ENCODE data around the gene CRLF1. TPM values are rescaled to one million over a fixed set of nuclear protein-coding genes. Genes with fewer than 3 reads are reported as not detected.

The CRLF1 gene
- total RNA-seq (2012; rRNA removed), result 21.6 and 36.8 TPM in 2 replicates

GRCh38 chr19:18606281-18607225 is at the start of gene CRLF1:
CRLF1 (minus strand) TSS chr19:18606799; CDS start chr19:18606656, 143 bp downstream.
- Histone ChIP-seq H3K4me2 (ENCODE audit: low read length) (peak within 1 kb of the TSS; percentile 84), H3K9ac (ENCODE audit: low read depth, low read length) (peak within 1 kb of the TSS; percentile 59), H3K36me3 (ENCODE audit: insufficient read depth, low read length) (no peaks in the 10 kb centered on the region), H3K27me3 (ENCODE audit: control insufficient read depth, insufficient read depth, low read length) (peaks cover 39% of the 10 kb centered on the region), H3K4me1 (ENCODE audit: control insufficient read depth, insufficient read depth, low read length) (peaks cover 23% of the 10 kb centered on the region), H3K4me3 (ENCODE audit: low read length) (peak within 1 kb of the TSS; percentile 72), H3K9me3 (replicated peaks; ENCODE audit: low read length) (no peaks in the 10 kb centered on the region)

GRCh38 chr19:18655173-18655844 is 48.7 kb upstream of the CRLF1 start:
- no peaks in the 10 kb centered on the region for H3K27me3 ChIP-seq (ENCODE audit: control insufficient read depth, insufficient read depth, low read length)

GRCh38 chr19:18654469-18654868 is 47.9 kb upstream of the CRLF1 start:
- Histone ChIP-seq H3K36me3 (ENCODE audit: insufficient read depth, low read length) (no peaks in the 10 kb centered on the region), H3K9me3 (replicated peaks; ENCODE audit: low read length) (no peaks in the 10 kb centered on the region), H3K4me1 (ENCODE audit: control insufficient read depth, insufficient read depth, low read length) (peaks cover 54% of the 10 kb centered on the region), H3K4me2 (ENCODE audit: low read length) (no peak overlapping the region), H3K4me3 (ENCODE audit: low read length) (no peak overlapping the region), H3K27me3 (ENCODE audit: control insufficient read depth, insufficient read depth, low read length) (no peaks in the 10 kb centered on the region), H3K9ac (ENCODE audit: low read depth, low read length) (no peak overlapping the region)

More at GRCh38 chr19:18655173-18655844, 48.7 kb upstream of the CRLF1 start:
- Histone ChIP-seq H3K9ac (ENCODE audit: low read depth, low read length) (no peak overlapping the region), H3K9me3 (replicated peaks; ENCODE audit: low read length) (no peaks in the 10 kb centered on the region), H3K36me3 (ENCODE audit: insufficient read depth, low read length) (no peaks in the 10 kb centered on the region), H3K4me1 (ENCODE audit: control insufficient read depth, insufficient read depth, low read length) (peaks cover 54% of the 10 kb centered on the region), H3K4me2 (ENCODE audit: low read length) (no peak overlapping the region), H3K4me3 (ENCODE audit: low read length) (no peak overlapping the region)

- Histone ChIP-seq H3K4me1 (ENCODE audit: control insufficient read depth, insufficient read depth, low read length) (peaks cover 54% of the 10 kb centered on the region), H3K27me3 (ENCODE audit: control insufficient read depth, insufficient read depth, low read length) (no peaks in the 10 kb centered on the region), H3K9me3 (replicated peaks; ENCODE audit: low read length) (no peaks in the 10 kb centered on the region), H3K4me2 (ENCODE audit: low read length) (no peak overlapping the region), H3K4me3 (ENCODE audit: low read length) (no peak overlapping the region), H3K9ac (ENCODE audit: low read depth, low read length) (no peak overlapping the region), H3K36me3 (ENCODE audit: insufficient read depth, low read length) (no peaks in the 10 kb centered on the region)
Observed at GRCh38 chr19:18653853-18654252, 47.3 kb upstream of the CRLF1 start.

GRCh38 chr19:18651733-18652132 is 45.1 kb upstream of the CRLF1 start:
- no peaks in the 10 kb centered on the region for H3K27me3 ChIP-seq (ENCODE audit: control insufficient read depth, insufficient read depth, low read length)
- H3K4me1 ChIP-seq (ENCODE audit: control insufficient read depth, insufficient read depth, low read length), result peaks cover 48% of the 10 kb centered on the region
- no peak overlapping the region for H3K9ac ChIP-seq (ENCODE audit: low read depth, low read length)

GRCh38 chr19:18651300-18651699 is 44.7 kb upstream of the CRLF1 start:
- Histone ChIP-seq H3K4me3 (ENCODE audit: low read length) (peak overlapping the region; percentile 50), H3K9me3 (replicated peaks; ENCODE audit: low read length) (no peaks in the 10 kb centered on the region), H3K36me3 (ENCODE audit: insufficient read depth, low read length) (no peaks in the 10 kb centered on the region), H3K4me2 (ENCODE audit: low read length) (peak overlapping the region; percentile 71), H3K9ac (ENCODE audit: low read depth, low read length) (peak overlapping the region; percentile 70), H3K27me3 (ENCODE audit: control insufficient read depth, insufficient read depth, low read length) (no peaks in the 10 kb centered on the region), H3K4me1 (ENCODE audit: control insufficient read depth, insufficient read depth, low read length) (peaks cover 47% of the 10 kb centered on the region)

More at GRCh38 chr19:18651733-18652132, 45.1 kb upstream of the CRLF1 start:
- Histone ChIP-seq H3K9me3 (replicated peaks; ENCODE audit: low read length) (no peaks in the 10 kb centered on the region), H3K4me2 (ENCODE audit: low read length) (no peak overlapping the region), H3K4me3 (ENCODE audit: low read length) (no peak overlapping the region), H3K36me3 (ENCODE audit: insufficient read depth, low read length) (no peaks in the 10 kb centered on the region)

- Histone ChIP-seq H3K4me3 (ENCODE audit: low read length) (peak overlapping the region; percentile 50), H3K4me1 (ENCODE audit: control insufficient read depth, insufficient read depth, low read length) (peaks cover 50% of the 10 kb centered on the region), H3K9me3 (replicated peaks; ENCODE audit: low read length) (no peaks in the 10 kb centered on the region), H3K9ac (ENCODE audit: low read depth, low read length) (peak overlapping the region; percentile 70), H3K4me2 (ENCODE audit: low read length) (peak overlapping the region; percentile 71), H3K27me3 (ENCODE audit: control insufficient read depth, insufficient read depth, low read length) (no peaks in the 10 kb centered on the region), H3K36me3 (ENCODE audit: insufficient read depth, low read length) (no peaks in the 10 kb centered on the region)
Observed at GRCh38 chr19:18650468-18651041, 44.0 kb upstream of the CRLF1 start.

GRCh38 chr19:18650021-18650390 is 43.4 kb upstream of the CRLF1 start:
- Histone ChIP-seq H3K4me2 (ENCODE audit: low read length) (peak overlapping the region; percentile 71), H3K9me3 (replicated peaks; ENCODE audit: low read length) (no peaks in the 10 kb centered on the region), H3K4me3 (ENCODE audit: low read length) (peak overlapping the region; percentile 53), H3K36me3 (ENCODE audit: insufficient read depth, low read length) (no peaks in the 10 kb centered on the region), H3K9ac (ENCODE audit: low read depth, low read length) (peak overlapping the region; percentile 70), H3K27me3 (ENCODE audit: control insufficient read depth, insufficient read depth, low read length) (no peaks in the 10 kb centered on the region), H3K4me1 (ENCODE audit: control insufficient read depth, insufficient read depth, low read length) (peaks cover 56% of the 10 kb centered on the region)

- Histone ChIP-seq H3K9ac (ENCODE audit: low read depth, low read length) (peak overlapping the region; percentile 70), H3K27me3 (ENCODE audit: control insufficient read depth, insufficient read depth, low read length) (no peaks in the 10 kb centered on the region), H3K4me3 (ENCODE audit: low read length) (peak overlapping the region; percentile 55), H3K9me3 (replicated peaks; ENCODE audit: low read length) (no peaks in the 10 kb centered on the region), H3K4me1 (ENCODE audit: control insufficient read depth, insufficient read depth, low read length) (peaks cover 61% of the 10 kb centered on the region), H3K4me2 (ENCODE audit: low read length) (peak overlapping the region; percentile 71), H3K36me3 (ENCODE audit: insufficient read depth, low read length) (no peaks in the 10 kb centered on the region)
Observed at GRCh38 chr19:18649371-18650020, 42.9 kb upstream of the CRLF1 start.

GRCh38 chr19:18648973-18649315 is 42.3 kb upstream of the CRLF1 start:
- Histone ChIP-seq H3K9me3 (replicated peaks; ENCODE audit: low read length) (peaks cover 2% of the 10 kb centered on the region), H3K4me2 (ENCODE audit: low read length) (peak overlapping the region; percentile 71), H3K4me1 (ENCODE audit: control insufficient read depth, insufficient read depth, low read length) (peaks cover 64% of the 10 kb centered on the region), H3K36me3 (ENCODE audit: insufficient read depth, low read length) (no peaks in the 10 kb centered on the region), H3K27me3 (ENCODE audit: control insufficient read depth, insufficient read depth, low read length) (no peaks in the 10 kb centered on the region), H3K9ac (ENCODE audit: low read depth, low read length) (peak overlapping the region; percentile 70), H3K4me3 (ENCODE audit: low read length) (peak overlapping the region; percentile 55)

GRCh38 chr19:18647807-18648206 is 41.2 kb upstream of the CRLF1 start:
- Histone ChIP-seq H3K9ac (ENCODE audit: low read depth, low read length) (no peak overlapping the region), H3K4me1 (ENCODE audit: control insufficient read depth, insufficient read depth, low read length) (peaks cover 64% of the 10 kb centered on the region), H3K27me3 (ENCODE audit: control insufficient read depth, insufficient read depth, low read length) (no peaks in the 10 kb centered on the region), H3K4me2 (ENCODE audit: low read length) (no peak overlapping the region), H3K36me3 (ENCODE audit: insufficient read depth, low read length) (no peaks in the 10 kb centered on the region), H3K9me3 (replicated peaks; ENCODE audit: low read length) (peaks cover 6% of the 10 kb centered on the region), H3K4me3 (ENCODE audit: low read length) (no peak overlapping the region)
